Esophagus squamous epithelium (tissue), 5 donors: Measurements from ENCODE around the gene NOL4L. TPM values are rescaled to one million over a fixed set of nuclear protein-coding genes. Genes with fewer than 3 reads are reported as not detected.

Source experiments
- DNase-seq: peaks from one replicate; lab custom pipeline; 2025; lab: John Stamatoyannopoulos, UW
- H3K27ac ChIP-seq, 4 donors: fragments of 200-600 bp; sonication (generic); one replicate each; pipeline ENCODE4 v1.5.1; 2016 to 2019; ENCODE audit warnings: mild to moderate bottlenecking in 1 of 4
- H3K27me3 ChIP-seq, 4 donors: fragments of 200-600 bp; sonication (generic); 1 replicate in 3 of 4; 2 replicates in 1 of 4; pipeline versions ENCODE4 v1.5.1 to v1.6.0; 2017 to 2021; ENCODE audit warnings: antibody characterized with exemption in 1 of 4
- H3K36me3 ChIP-seq, 3 donors: fragments of 200-600 bp; sonication (generic); one replicate each; pipeline ENCODE4 v1.5.1; 2016 to 2019
- H3K4me1 ChIP-seq, 3 donors: fragments of 200-600 bp; sonication (generic); one replicate each; pipeline ENCODE4 v1.5.1; 2017 to 2019
- H3K4me3 ChIP-seq, 4 donors: fragments of 200-600 bp; sonication (generic); 1 replicate in 3 of 4; 2 replicates in 1 of 4; pipeline ENCODE4 v1.5.1; 2016 to 2019; ENCODE audit warnings: mild to moderate bottlenecking in 2 of 4, moderate library complexity in 1 of 4
- H3K9me3 ChIP-seq, 3 donors: fragments of 200-600 bp; sonication (generic); one replicate each; pipeline ENCODE4 v1.5.1; 2016 to 2019
- POLR2A ChIP-seq, 4 donors: fragments of 450-650 bp; IDR thresholded peaks; one replicate each; pipeline ENCODE4 v1.6.1; 2017; ENCODE audit warnings: antibody characterized with exemption in 4 of 4, mild to moderate bottlenecking in 4 of 4, moderate library complexity in 3 of 4
- WGBS, 2 donors: methylation state at CpG; one replicate each; pipeline ENCODE4 v1.1.5; 2018; 5-methylcytosine and 5-hydroxymethylcytosine counted together
- intact Hi-C: fragments of 100-400 bp; cut with DNase I; formaldehyde crosslinking; loops from one replicate; pipeline ENCODE4 v1.15.0; 2022
- total RNA-seq, 4 donors: library from RNA; depleted of rRNA; stranded (reverse); fragments of >200 nt; gene quantifications; one replicate each; pipeline ENCODE4 v1.1.0, GENCODE V29; 2016
- TF ChIP-seq, protein P1 (sequence below), 6 experiments: fragments of 450-650 bp in 4 of 6; fragments of 200-600 bp in 2 of 6; sonication (generic) in 2 of 6; IDR thresholded peaks; one replicate each; pipeline ENCODE4 v1.5.1; 2016 to 2019; ENCODE audit warnings: antibody characterized with exemption in 6 of 6, mild to moderate bottlenecking in 4 of 6, moderate library complexity in 4 of 6
- donor health status: DM: yes; HTN: yes; CAD: no.

NOL4L gene
- total RNA-seq, 4 donors from 2014 or later, result 1.5 to 5.1 (median 3.0) TPM

- DNase-seq, result no peak
- no peak overlapping the region for H3K4me3 ChIP-seq
- peaks cover 0 to 37% (median 0%) of the 10 kb centered on the region in 4 donors for H3K27me3 ChIP-seq
- H3K4me1 ChIP-seq, result peaks cover 3 to 42% (median 5%) of the 10 kb centered on the region in 3 donors
- 53 to 64% methylated on average over 4 to 7 of the region's 13 CpGs for WGBS, 2 donors
- TF ChIP-seq, protein P1, sequence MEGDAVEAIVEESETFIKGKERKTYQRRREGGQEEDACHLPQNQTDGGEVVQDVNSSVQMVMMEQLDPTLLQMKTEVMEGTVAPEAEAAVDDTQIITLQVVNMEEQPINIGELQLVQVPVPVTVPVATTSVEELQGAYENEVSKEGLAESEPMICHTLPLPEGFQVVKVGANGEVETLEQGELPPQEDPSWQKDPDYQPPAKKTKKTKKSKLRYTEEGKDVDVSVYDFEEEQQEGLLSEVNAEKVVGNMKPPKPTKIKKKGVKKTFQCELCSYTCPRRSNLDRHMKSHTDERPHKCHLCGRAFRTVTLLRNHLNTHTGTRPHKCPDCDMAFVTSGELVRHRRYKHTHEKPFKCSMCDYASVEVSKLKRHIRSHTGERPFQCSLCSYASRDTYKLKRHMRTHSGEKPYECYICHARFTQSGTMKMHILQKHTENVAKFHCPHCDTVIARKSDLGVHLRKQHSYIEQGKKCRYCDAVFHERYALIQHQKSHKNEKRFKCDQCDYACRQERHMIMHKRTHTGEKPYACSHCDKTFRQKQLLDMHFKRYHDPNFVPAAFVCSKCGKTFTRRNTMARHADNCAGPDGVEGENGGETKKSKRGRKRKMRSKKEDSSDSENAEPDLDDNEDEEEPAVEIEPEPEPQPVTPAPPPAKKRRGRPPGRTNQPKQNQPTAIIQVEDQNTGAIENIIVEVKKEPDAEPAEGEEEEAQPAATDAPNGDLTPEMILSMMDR (IDR thresholded peaks at IDR 0.05), result no peak
- no peak for TF ChIP-seq POLR2A (IDR thresholded peaks at IDR 0.05)
- intact Hi-C loops, result loop anchor here (5.0 kb wide), 1 partner anchor 127 kb away; no protein-coding TSS in a partner anchor
- H3K9me3 ChIP-seq, result no peaks in the 10 kb centered on the region
- H3K36me3 ChIP-seq, result no peaks in the 10 kb centered on the region
- H3K27ac ChIP-seq, result no peak overlapping the region
These were observed 60.2 kb downstream of the NOL4L start for GRCh38 chr20:32524829-32525501.

GRCh38 chr20:32523613-32524213 is 61.4 kb downstream of the NOL4L start:
- Histone ChIP-seq H3K4me3 (no peak overlapping the region), H3K27ac (no peak overlapping the region), H3K36me3 (no peaks in the 10 kb centered on the region), H3K4me1 (peaks cover 3 to 45% (median 5%) of the 10 kb centered on the region in 3 donors), H3K27me3 (peaks cover 0 to 31% (median 0%) of the 10 kb centered on the region in 4 donors), H3K9me3 (no peaks in the 10 kb centered on the region)
- intact Hi-C loops, result loop anchor here (5.0 kb wide), 1 partner anchor 129 kb away; no protein-coding TSS in a partner anchor
- WGBS, 2 donors, result 83 to 85% methylated on average over 2 to 6 of the region's 7 CpGs
- TF ChIP-seq, protein P1 (IDR thresholded peaks at IDR 0.05), result no peak
- TF ChIP-seq POLR2A (IDR thresholded peaks at IDR 0.05), result no peak
- DNase-seq, result no peak

DNA sequence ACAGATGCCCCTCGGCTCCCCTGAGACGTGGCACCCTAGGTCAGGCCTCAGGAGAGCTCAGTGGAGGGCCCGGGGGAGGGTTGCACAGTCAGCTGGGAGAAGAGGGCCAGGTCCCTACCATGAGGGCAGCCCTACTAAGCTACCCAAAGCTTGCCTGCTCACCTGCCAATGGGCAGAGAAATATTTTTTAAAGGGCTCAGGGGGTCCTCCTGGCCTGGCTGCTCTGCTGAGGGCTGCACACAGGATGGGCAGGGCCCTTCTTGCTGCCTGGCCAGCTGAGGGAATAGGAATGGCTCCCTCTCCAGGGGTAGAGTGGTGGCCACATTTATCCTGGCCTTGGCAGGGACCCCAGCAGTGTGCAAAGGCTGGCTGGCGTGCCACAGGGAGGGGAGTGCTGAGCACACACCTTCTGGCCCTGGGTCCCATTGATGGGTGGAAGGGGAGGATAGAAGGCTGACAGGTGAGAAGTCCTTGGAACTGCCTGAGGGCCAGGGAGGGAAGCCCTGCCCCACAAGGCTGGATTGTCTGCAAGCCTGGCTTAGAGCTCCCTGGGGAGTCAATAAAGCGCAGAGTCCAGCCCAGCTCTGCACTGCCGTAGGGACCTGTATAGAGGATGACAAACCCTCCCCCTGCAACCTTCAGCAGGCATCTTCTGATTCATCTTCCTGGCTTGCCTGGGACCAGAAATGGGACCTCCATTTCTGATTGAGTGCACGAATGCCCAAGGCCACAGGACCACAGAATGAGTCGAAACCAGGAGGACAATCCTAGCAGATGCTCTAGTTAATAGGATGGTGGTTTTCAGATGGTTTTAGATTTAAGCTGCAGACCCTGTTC is 62.1 kb downstream of the NOL4L start:
- Histone ChIP-seq H3K4me1 (peaks cover 3 to 49% (median 5%) of the 10 kb centered on the region in 3 donors), H3K4me3 (no peak overlapping the region), H3K27me3 (peaks cover 0 to 30% (median 0%) of the 10 kb centered on the region in 4 donors), H3K9me3 (no peaks in the 10 kb centered on the region), H3K36me3 (no peaks in the 10 kb centered on the region), H3K27ac (no peak overlapping the region)
- WGBS, 2 donors, result 56 to 71% methylated on average over 5 of the region's 8 CpGs
- intact Hi-C loops, result loop anchor here (5.0 kb wide), 1 partner anchor 129 kb away; no protein-coding TSS in a partner anchor
- no peak for DNase-seq
- no peak for TF ChIP-seq POLR2A (IDR thresholded peaks at IDR 0.05)
- TF ChIP-seq, protein P1 (IDR thresholded peaks at IDR 0.05), result no peak

DNA sequence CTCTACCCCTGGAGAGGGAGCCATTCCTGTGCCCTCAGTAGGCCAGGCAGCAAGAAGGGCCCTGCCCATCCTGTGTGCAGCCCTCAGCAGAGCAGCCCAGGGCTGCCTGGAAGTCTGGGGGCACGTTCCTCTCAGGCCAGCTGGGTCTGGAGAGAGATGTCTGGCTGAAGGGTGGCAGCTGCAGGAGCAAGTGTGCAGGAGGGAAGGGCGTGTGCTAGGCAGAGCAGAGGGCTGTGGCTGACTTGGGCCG is 62.7 kb downstream of the NOL4L start:
- Histone ChIP-seq H3K27ac (no peak overlapping the region), H3K27me3 (peaks cover 0 to 30% (median 0%) of the 10 kb centered on the region in 4 donors), H3K4me1 (peaks cover 3 to 49% (median 9%) of the 10 kb centered on the region in 3 donors), H3K9me3 (no peaks in the 10 kb centered on the region), H3K36me3 (no peaks in the 10 kb centered on the region), H3K4me3 (no peak overlapping the region)
- no peak for DNase-seq
- no peak for TF ChIP-seq POLR2A (IDR thresholded peaks at IDR 0.05)
- TF ChIP-seq, protein P1 (IDR thresholded peaks at IDR 0.05), result no peak
- intact Hi-C loops, result loop anchor here (5.0 kb wide), 1 partner anchor 130 kb away; no protein-coding TSS in a partner anchor
- 50% methylated on average over 1 of the region's 3 CpGs; no CpG with 5 or more reads in 1 of the 2 donors for WGBS, 2 donors
